Caki2 (cell line): ENCODE data around the gene SAA4. TPM values are rescaled to one million over a fixed set of nuclear protein-coding genes. Genes with fewer than 3 reads are reported as not detected.
"Not testable (repeated sequence)": the region's sequence is repeated elsewhere in the genome, so short reads cannot be mapped to it uniquely, and the experiment has no call there.

ENCODE experiments used
- DNase-seq: peaks from one replicate; pipeline ENCODE4 v3.0.0-alpha.2; 2015; ENCODE audit warnings: low read depth
- in situ Hi-C: cut with HindIII; loops from 2 replicates; pipeline ENCODE4 v1.10.0; 2016; ENCODE audit warnings: low sequenced_read_pairs, low pct_unique_long_range_greater_than_20kb, mixed read lengths
- total RNA-seq: library from RNA; depleted of rRNA; stranded (reverse); fragments of >200 nt; shearing (Covaris generic); gene quantifications from 2 replicates; pipeline ENCODE4 v1.2.3, GENCODE V29; 2014; ENCODE audit warnings: low replicate concordance; rRNA removed

Gene SAA4
- total RNA-seq, 1 experiment from 2014 or later, result not detected

GRCh38 chr11:18204771-18205170 lies 31.8 kb downstream of the SAA4 start:
- in situ Hi-C loops, result no loop called here

GRCh38 chr11:18204220-18204619 lies 32.4 kb downstream of the SAA4 start:
- DNase-seq, result no peak
- in situ Hi-C loops, result no loop called here

More at GRCh38 chr11:18204771-18205170, 31.8 kb downstream of the SAA4 start:
- DNase-seq, result no peak

DNA sequence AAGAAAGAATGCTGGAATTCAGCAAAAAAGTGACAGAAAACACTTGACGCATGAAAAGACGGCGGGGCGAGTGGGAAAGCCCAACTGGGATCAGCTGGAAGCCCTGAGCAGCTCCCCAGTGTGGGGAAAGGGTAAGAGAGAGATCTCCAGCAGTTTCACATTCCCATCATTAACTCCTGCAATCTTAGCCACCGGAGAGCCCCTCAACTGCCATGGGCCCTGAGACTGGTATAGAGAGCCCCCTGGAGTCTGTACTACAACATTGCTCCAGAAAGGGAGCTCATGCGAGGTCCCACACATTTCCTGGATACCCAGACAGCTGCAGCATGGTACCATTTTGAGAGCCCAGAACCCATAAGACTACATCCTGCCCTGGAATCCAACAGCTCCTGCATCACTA lies 32.9 kb downstream of the SAA4 start:
- DNase-seq, result no peak
- in situ Hi-C loops, result no loop called here

- DNase-seq, in situ Hi-C loops: not testable (repeated sequence)
Measured at GRCh38 chr11:18197738-18198137, 38.9 kb downstream of the SAA4 start.

GRCh38 chr11:18196532-18196931 lies 40.1 kb downstream of the SAA4 start:
- in situ Hi-C loops, result no loop called here
- DNase-seq, result no peak

- in situ Hi-C loops, result no loop called here
- DNase-seq, result no peak
Measured at GRCh38 chr11:18193010-18193409, 43.6 kb downstream of the SAA4 start.

GRCh38 chr11:18191376-18191775 lies 45.2 kb downstream of the SAA4 start:
- DNase-seq, result no peak
- in situ Hi-C loops, result no loop called here

- in situ Hi-C loops, DNase-seq: not testable (repeated sequence)
Measured at GRCh38 chr11:18189476-18190245, 46.9 kb downstream of the SAA4 start.

DNA sequence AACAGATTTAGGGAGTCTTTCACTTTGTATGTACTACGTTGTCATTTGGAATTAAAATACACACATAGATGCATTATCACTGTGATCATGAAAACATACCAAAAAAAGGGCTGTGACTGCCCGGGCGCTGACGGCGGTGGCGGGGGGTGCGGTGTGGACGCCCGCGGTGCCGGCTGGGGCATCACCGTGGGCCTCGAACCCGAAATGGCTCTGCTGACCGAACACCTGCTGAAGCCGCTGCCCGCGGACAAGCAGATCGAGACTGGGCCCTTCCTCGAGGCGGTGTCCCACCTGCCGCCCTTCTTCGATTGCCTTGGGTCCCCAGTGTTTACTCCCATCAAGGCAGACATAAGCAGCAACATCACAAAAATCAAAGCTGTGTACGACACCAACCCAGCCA lies 47.8 kb downstream of the SAA4 start:
- in situ Hi-C loops, result no loop called here
- DNase-seq, result no peak

Other genes with a start within 250 kb of the SAA4 start
- gene SERGEF, start 223.8 kb downstream of the SAA4 start, total RNA-seq, result 47.1 and 52.0 TPM in 2 replicates
- gene TPH1, start 190.5 kb downstream of the SAA4 start, total RNA-seq, result not detected in 2 replicates
- gene SAAL1, start 130.7 kb downstream of the SAA4 start, total RNA-seq, result 14.4 and 26.3 TPM in 2 replicates
- not detected in 2 replicates for gene MRGPRX3, start 104.2 kb downstream of the SAA4 start, total RNA-seq
- gene MRGPRX4, start 64.0 kb downstream of the SAA4 start, total RNA-seq, result not detected in 2 replicates
- gene SAA2, start 11.9 kb upstream of the SAA4 start, total RNA-seq, result not detected in 2 replicates
- gene SAA1, start 29.5 kb upstream of the SAA4 start, total RNA-seq, result 0.67 and 4.8 TPM in 2 replicates
- 28.4 and 35.4 TPM in 2 replicates for gene HPS5, start 85.3 kb upstream of the SAA4 start, total RNA-seq
- gene GTF2H1, start 85.8 kb upstream of the SAA4 start, total RNA-seq, result 73.3 and 76.1 TPM in 2 replicates
- gene LDHA, start 157.8 kb upstream of the SAA4 start, total RNA-seq, result 1,568 and 1,798 TPM in 2 replicates
- 17.3 and 17.4 TPM in 2 replicates for gene LDHC, start 175.5 kb upstream of the SAA4 start, total RNA-seq
- gene LDHAL6A, start 219.1 kb upstream of the SAA4 start, total RNA-seq, result not detected in 2 replicates